Tibial nerve (tissue), 4 donors: Measurements from ENCODE around the gene CCDC9B. TPM values are rescaled to one million over a fixed set of nuclear protein-coding genes. Genes with fewer than 3 reads are reported as not detected.
A peak's percentile ranks its signal among the peaks of the same experiment; 100 is the strongest.

ENCODE experiments used
- DNase-seq, 2 donors: peaks; one replicate each; pipeline ENCODE4 v3.0.0-alpha.2; 2019; ENCODE audit warnings: low spot score in 2 of 2
- H3K27ac ChIP-seq, 4 donors: fragments of 200-600 bp; sonication (generic) in 3 of 4; one replicate each; pipeline ENCODE4 v1.5.1; 2017 to 2019; ENCODE audit warnings: mild to moderate bottlenecking in 1 of 4
- H3K27me3 ChIP-seq, 2 donors: fragments of 200-600 bp; sonication (generic) in 1 of 2; one replicate each; pipeline versions ENCODE4 v1.5.1 to v1.6.0; 2017 to 2019
- H3K36me3 ChIP-seq, 3 donors: fragments of 200-600 bp; sonication (generic); one replicate each; pipeline ENCODE4 v1.5.1; 2018 to 2019
- H3K4me1 ChIP-seq, 4 donors: fragments of 200-600 bp; sonication (generic) in 3 of 4; one replicate each; pipeline ENCODE4 v1.5.1; 2017 to 2019
- H3K4me3 ChIP-seq, 4 donors: fragments of 200-600 bp; sonication (generic) in 3 of 4; one replicate each; pipeline ENCODE4 v1.5.1; 2017 to 2019; ENCODE audit warnings: mild to moderate bottlenecking in 1 of 4, moderate library complexity in 1 of 4
- H3K9me3 ChIP-seq, 4 donors: fragments of 200-600 bp; sonication (generic) in 3 of 4; one replicate each; pipeline ENCODE4 v1.5.1; 2017 to 2019
- EP300 ChIP-seq, 2 donors: sonication (generic); formaldehyde crosslinking; IDR thresholded peaks; one replicate each; pipeline ENCODE4 v1.6.1; 2017; ENCODE audit warnings: antibody characterized with exemption in 2 of 2, mild to moderate bottlenecking in 1 of 2
- POLR2A ChIP-seq, 2 donors: fragments of 450-650 bp; IDR thresholded peaks; one replicate each; pipeline ENCODE4 v1.6.1; 2017; ENCODE audit warnings: antibody characterized with exemption in 2 of 2, mild to moderate bottlenecking in 2 of 2, moderate library complexity in 2 of 2
- WGBS, 2 donors: methylation state at CpG; one replicate each; pipeline ENCODE4 v1.1.5; 2018; 5-methylcytosine and 5-hydroxymethylcytosine counted together
- total RNA-seq, 4 donors: library from RNA; depleted of rRNA; stranded (reverse); fragments of >200 nt; gene quantifications; one replicate each; pipeline ENCODE4 v1.1.0, GENCODE V29; 2016
- TF ChIP-seq, protein P1 (sequence below), 5 experiments: fragments of 200-600 bp in 3 of 5; fragments of 450-650 bp in 2 of 5; sonication (generic) in 3 of 5; IDR thresholded peaks; one replicate each; pipeline ENCODE4 v1.5.1; 2016 to 2019; ENCODE audit warnings: antibody characterized with exemption in 5 of 5, mild to moderate bottlenecking in 3 of 5, moderate library complexity in 2 of 5

The CCDC9B gene
- total RNA-seq, 4 donors from 2014 or later = 19.3 to 22.8 (median 21.2) TPM

DNA sequence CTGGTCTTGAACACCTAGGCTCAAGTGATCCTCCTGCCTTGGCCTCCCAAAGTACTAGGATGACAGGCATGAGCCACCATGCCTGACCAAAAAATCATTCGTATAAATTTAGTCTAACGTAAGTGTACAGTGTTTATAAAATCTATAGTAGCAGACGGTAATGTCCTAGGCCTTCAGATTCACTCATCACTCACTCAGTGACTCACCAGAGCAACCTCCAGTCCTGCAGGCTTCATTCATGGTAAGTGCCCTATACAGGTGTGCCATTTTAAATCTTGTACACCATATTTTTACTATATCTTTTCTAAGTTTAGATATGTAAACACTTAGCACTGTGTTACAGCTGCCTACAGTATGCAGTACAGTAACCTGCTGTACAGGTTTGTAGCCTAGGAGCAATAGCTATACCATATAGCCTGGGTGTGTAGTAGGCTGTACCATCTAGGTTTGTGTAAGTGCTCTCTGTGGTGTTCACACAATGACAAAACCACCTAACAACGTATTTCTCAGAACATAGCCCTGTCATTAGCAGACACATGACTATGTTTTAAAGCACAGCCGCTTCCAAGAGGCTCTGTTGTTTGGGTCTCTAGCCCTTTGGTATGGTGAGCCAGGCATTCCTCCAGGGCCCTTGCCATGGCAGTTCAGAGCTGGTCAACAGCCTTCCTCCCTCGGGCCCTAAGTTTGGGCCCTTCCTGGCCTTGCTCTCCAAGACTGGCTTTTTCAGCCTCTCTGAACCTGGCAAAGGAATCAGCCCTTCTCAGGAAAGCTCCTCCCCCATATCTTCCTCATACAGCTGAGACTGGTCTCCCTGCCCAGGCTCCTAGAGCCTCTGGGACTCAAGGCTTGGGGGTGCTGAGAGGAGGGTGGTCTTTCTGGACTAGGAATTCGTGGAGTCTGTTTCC lies 1.9 kb upstream of the CCDC9B start:
- no peaks in the 10 kb centered on the region for H3K27me3 ChIP-seq
- H3K4me1 ChIP-seq = peaks cover 0 to 93% (median 45%) of the 10 kb centered on the region in 4 donors
- WGBS, 2 donors = 59 to 74% methylated on average over 7 of the region's 7 CpGs
- no peak for TF ChIP-seq POLR2A (IDR thresholded peaks at IDR 0.05)
- TF ChIP-seq, protein P1, sequence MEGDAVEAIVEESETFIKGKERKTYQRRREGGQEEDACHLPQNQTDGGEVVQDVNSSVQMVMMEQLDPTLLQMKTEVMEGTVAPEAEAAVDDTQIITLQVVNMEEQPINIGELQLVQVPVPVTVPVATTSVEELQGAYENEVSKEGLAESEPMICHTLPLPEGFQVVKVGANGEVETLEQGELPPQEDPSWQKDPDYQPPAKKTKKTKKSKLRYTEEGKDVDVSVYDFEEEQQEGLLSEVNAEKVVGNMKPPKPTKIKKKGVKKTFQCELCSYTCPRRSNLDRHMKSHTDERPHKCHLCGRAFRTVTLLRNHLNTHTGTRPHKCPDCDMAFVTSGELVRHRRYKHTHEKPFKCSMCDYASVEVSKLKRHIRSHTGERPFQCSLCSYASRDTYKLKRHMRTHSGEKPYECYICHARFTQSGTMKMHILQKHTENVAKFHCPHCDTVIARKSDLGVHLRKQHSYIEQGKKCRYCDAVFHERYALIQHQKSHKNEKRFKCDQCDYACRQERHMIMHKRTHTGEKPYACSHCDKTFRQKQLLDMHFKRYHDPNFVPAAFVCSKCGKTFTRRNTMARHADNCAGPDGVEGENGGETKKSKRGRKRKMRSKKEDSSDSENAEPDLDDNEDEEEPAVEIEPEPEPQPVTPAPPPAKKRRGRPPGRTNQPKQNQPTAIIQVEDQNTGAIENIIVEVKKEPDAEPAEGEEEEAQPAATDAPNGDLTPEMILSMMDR (IDR thresholded peaks at IDR 0.05) = no peak
- TF ChIP-seq EP300 (IDR thresholded peaks at IDR 0.05) = no peak
- H3K36me3 ChIP-seq = no peaks in the 10 kb centered on the region
- no peak overlapping the region for H3K4me3 ChIP-seq
- DNase-seq = no peak
- no peaks in the 10 kb centered on the region for H3K9me3 ChIP-seq
- peak overlapping the region in 3 of 4 donors; percentile 46 to 97 (median 55) for H3K27ac ChIP-seq

DNA sequence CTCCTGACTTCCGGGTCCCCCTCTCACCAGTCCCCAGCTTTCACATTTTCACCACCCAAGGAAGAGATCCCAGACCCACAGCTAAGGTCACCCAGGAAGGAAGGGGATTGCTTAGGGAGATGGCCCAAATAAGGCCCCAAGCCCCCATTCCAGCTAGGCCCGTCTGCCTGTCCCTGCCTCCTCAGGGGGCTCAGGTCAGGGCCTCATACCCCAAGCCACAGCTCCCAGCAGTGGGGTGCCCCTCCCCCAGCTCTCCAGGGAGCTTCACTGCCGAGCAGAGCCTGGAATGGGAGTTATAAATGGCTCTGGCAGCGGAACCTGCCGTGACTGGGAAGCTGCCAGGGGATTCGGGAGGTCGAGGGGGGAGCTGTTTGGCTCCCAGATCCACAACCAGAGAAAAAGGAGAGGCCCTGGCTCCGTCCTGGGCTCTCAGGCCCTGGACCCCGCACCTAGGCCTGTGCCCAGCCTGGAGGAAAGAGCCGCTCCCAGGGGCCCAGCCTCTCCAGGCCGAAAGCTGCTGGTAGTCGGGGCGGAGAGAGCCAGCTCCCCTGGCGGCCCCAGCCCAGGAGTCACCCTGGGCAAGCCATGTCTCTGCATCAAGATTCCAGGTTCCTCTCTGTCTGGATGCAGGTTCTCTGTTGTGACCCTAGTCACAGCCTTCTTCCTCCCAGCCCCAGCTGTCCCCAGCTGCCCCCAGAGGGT lies 550 bp downstream of the CCDC9B start:
- 6 to 17% methylated on average over 7 to 14 of the region's 14 CpGs for WGBS, 2 donors
- Histone ChIP-seq H3K27ac (peak overlapping the region; percentile 85 to 98 (median 92)), H3K36me3 (peaks cover 0 to 20% (median 0%) of the 10 kb centered on the region in 3 donors), H3K9me3 (no peaks in the 10 kb centered on the region), H3K4me1 (peaks cover 0 to 100% (median 57%) of the 10 kb centered on the region in 4 donors), H3K4me3 (peak overlapping the region; percentile 25 to 55 (median 40)), H3K27me3 (no peaks in the 10 kb centered on the region)
- no peak for TF ChIP-seq EP300 (IDR thresholded peaks at IDR 0.05)
- TF ChIP-seq, protein P1 (IDR thresholded peaks at IDR 0.05) = no peak
- TF ChIP-seq POLR2A (IDR thresholded peaks at IDR 0.05) = no peak
- DNase-seq = peak in 1 of 2 donors; percentile 47

DNA sequence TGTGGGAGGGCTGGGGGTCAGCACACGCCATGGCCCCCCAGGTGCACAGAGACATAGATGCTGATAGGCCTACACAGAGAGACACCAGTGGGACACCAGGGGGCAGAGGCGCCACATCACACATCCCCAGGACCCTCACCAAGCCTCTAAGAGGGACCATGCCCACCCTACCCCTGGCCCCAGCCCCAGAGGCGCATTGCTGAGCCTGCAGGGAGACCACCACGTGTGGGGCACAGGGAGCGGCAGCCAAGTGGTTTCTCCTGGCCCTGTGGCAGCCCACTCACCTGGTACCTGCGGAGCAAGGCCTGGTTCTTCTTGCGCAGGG lies 1.2 kb downstream of the CCDC9B start:
- Histone ChIP-seq H3K9me3 (no peaks in the 10 kb centered on the region), H3K27me3 (no peaks in the 10 kb centered on the region), H3K36me3 (peaks cover 0 to 26% (median 0%) of the 10 kb centered on the region in 3 donors), H3K4me1 (peaks cover 0 to 100% (median 63%) of the 10 kb centered on the region in 4 donors), H3K27ac (peak overlapping the region; percentile 85 to 98 (median 92)), H3K4me3 (peak overlapping the region; percentile 25 to 55 (median 40))
- TF ChIP-seq, protein P1 (IDR thresholded peaks at IDR 0.05) = peak in 1 of 5 experiments; percentile 12
- no peak for TF ChIP-seq POLR2A (IDR thresholded peaks at IDR 0.05)
- 70 to 73% methylated on average over 7 of the region's 7 CpGs for WGBS, 2 donors
- no peak for DNase-seq

DNA sequence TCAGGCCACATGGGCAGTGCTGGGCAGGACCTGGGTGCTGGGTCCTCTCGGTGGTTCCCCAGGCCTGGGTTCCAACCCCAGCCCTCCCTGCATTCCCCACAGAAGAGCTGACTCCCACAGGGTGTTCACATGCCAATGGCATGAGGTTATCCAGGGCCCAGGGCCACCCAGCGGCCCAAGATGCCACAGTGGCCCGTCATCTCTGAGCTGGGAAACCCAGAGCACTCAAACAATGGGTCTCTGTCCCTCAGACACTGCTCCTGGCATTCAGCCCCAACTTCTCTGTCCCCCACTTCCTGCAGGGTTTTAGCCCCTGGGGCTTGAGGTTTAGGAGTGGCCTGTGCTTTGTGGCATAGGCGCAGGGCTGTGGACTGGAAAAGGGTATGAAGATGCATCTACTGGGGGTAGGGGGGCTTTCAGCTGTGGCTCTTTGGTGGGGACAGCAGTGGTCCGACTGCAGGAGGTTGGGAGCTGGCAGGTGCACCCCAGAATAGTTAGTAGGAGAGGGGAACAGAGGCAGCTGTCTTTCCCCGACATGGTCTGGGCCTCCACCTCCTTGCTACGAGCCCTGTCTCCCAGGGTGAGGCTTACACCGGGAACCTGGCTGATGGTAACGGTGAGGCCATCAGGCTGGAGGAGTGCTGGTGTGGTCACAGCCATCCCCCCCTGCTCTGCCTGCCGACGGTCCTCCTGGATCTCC lies 1.7 kb downstream of the CCDC9B start:
- peak overlapping the region in 2 of 4 donors; percentile 44 to 55 for H3K4me3 ChIP-seq
- H3K27ac ChIP-seq = peak overlapping the region; percentile 85 to 98 (median 92)
- WGBS, 2 donors = 33 to 39% methylated on average over 10 to 11 of the region's 11 CpGs
- H3K4me1 ChIP-seq = peaks cover 0 to 100% (median 64%) of the 10 kb centered on the region in 4 donors
- no peaks in the 10 kb centered on the region for H3K9me3 ChIP-seq
- peaks cover 0 to 26% (median 0%) of the 10 kb centered on the region in 3 donors for H3K36me3 ChIP-seq
- no peak for DNase-seq
- TF ChIP-seq, protein P1 (IDR thresholded peaks at IDR 0.05) = no peak
- TF ChIP-seq EP300 (IDR thresholded peaks at IDR 0.05) (peak; percentile 14 to 72), POLR2A (IDR thresholded peaks at IDR 0.05) (peak in 1 of 2 donors; percentile 22)
- no peaks in the 10 kb centered on the region for H3K27me3 ChIP-seq
